ENCODE data around the gene BCAP31. TPM values are rescaled to one million over a fixed set of nuclear protein-coding genes. Genes with fewer than 3 reads are reported as not detected.
"Not testable (repeated sequence)": the region's sequence is repeated elsewhere in the genome, so short reads cannot be mapped to it uniquely, and the experiment has no call there.

Gene BCAP31
- total RNA-seq, 2 donors from 2014 or later: 156 to 159 TPM

- ATAC-seq; H3K4me3 Mint-ChIP-seq; DNase-seq (ENCODE audit: low spot score); H3K27ac Mint-ChIP-seq; H3K9me3 Mint-ChIP-seq; H3K36me3 Mint-ChIP-seq; H3K4me1 Mint-ChIP-seq (ENCODE audit: low read depth in 2 of 2): not testable (repeated sequence)
- H3K27me3 Mint-ChIP-seq: peaks cover 8 to 24% of the 10 kb centered on the region in 2 donors
Measured at GRCh38 chrX:153745067-153745433, 20.9 kb upstream of the BCAP31 start.

DNA sequence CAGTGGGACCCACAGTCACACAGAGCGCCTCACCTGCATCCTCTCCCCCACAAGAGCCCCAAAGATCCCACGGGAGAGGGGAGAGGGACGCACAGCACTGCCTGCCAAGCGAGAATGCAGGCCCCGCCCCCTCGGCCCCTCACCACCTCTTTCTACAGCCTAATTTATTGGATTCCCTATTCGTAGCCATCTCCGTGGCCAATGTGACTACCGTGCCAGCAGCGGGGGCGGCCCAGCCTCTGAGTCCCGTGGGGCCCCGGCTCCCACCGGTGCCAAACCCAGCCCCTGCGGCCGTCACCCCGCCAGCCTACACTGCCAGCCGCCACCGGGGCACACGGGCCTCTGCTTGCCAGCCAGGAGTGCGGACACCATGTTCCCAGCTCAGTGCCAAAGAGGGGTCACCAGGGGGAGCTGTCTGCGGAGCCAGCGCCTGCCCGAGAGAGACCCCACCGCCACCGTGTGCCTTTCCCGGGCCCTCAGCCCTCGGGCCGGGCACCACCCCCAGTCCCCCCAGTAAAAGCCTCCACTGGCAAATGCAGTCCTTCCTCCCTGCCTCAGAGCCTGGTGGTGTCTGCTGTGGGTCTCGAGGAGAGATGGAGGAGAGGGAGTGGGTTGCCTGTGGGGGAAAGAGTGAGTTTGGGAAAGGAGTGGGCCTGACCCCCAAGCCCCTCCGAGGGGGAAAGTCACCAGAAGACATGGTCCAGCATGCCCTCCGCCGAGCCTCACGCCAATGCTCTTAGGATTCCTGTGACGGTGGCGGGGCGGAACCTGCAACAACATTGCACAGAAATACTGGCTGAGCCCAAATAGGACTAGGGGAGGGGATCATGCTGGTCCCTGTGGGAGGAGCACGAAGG is 20.3 kb upstream of the BCAP31 start:
- Mint-ChIP-seq H3K27me3 (peaks cover 8 to 18% of the 10 kb centered on the region in 2 donors), H3K36me3 (no peaks in the 10 kb centered on the region), H3K4me3 (no peak overlapping the region), H3K9me3 (no peaks in the 10 kb centered on the region), H3K4me1 (ENCODE audit: low read depth in 2 of 2) (peaks cover 0 to 3% of the 10 kb centered on the region in 2 donors), H3K27ac (no peak overlapping the region)
- ATAC-seq (no peak), DNase-seq (ENCODE audit: low spot score) (no peak)

- not testable (repeated sequence) for H3K36me3 Mint-ChIP-seq; DNase-seq (ENCODE audit: low spot score); H3K4me3 Mint-ChIP-seq; ATAC-seq; H3K4me1 Mint-ChIP-seq (ENCODE audit: low read depth in 2 of 2); H3K9me3 Mint-ChIP-seq; H3K27ac Mint-ChIP-seq
- peaks cover 8 to 13% of the 10 kb centered on the region in 2 donors for H3K27me3 Mint-ChIP-seq
Measured at GRCh38 chrX:153743468-153744209, 19.5 kb upstream of the BCAP31 start.

GRCh38 chrX:153742796-153743467 is 18.7 kb upstream of the BCAP31 start:
- DNase-seq (ENCODE audit: low spot score); ATAC-seq; H3K27ac Mint-ChIP-seq; H3K4me1 Mint-ChIP-seq (ENCODE audit: low read depth in 2 of 2); H3K4me3 Mint-ChIP-seq; H3K36me3 Mint-ChIP-seq; H3K9me3 Mint-ChIP-seq: not testable (repeated sequence)
- H3K27me3 Mint-ChIP-seq: peaks cover 8 to 13% of the 10 kb centered on the region in 2 donors

- not testable (repeated sequence) for DNase-seq (ENCODE audit: low spot score); H3K4me1 Mint-ChIP-seq (ENCODE audit: low read depth in 2 of 2); H3K27ac Mint-ChIP-seq; ATAC-seq; H3K36me3 Mint-ChIP-seq; H3K9me3 Mint-ChIP-seq; H3K4me3 Mint-ChIP-seq
- H3K27me3 Mint-ChIP-seq: peaks cover 8 to 13% of the 10 kb centered on the region in 2 donors
Measured at GRCh38 chrX:153742111-153742510, 17.9 kb upstream of the BCAP31 start.

DNA sequence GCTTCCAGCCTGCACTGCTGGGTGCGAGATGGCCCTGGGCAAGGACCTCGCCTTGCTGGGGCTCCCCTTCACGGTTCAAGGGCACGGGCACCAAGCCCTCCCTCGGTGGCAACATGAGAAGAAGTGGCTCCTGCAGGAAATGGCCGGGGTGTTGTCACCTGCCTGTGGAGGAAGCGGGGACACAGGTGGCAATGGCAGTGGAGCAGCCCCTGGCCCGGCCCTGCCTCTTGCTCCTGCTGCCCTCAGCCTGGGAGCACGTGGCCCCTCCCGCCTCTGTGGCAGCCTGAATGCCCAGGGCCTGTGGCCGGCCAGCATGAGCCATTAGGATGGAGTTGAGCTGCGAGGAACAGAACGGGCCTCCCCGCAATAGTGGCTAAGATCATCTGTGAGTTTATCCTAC is 17.3 kb upstream of the BCAP31 start:
- Mint-ChIP-seq H3K4me1 (ENCODE audit: low read depth in 2 of 2) (peaks cover 0 to 3% of the 10 kb centered on the region in 2 donors), H3K27ac (no peak overlapping the region), H3K9me3 (no peaks in the 10 kb centered on the region), H3K4me3 (no peak overlapping the region), H3K27me3 (peaks cover 6 to 10% of the 10 kb centered on the region in 2 donors), H3K36me3 (no peaks in the 10 kb centered on the region)
- DNase-seq (ENCODE audit: low spot score) (no peak), ATAC-seq (no peak)

GRCh38 chrX:153740631-153741222 is 16.5 kb upstream of the BCAP31 start:
- ATAC-seq (no peak), DNase-seq (ENCODE audit: low spot score) (no peak)
- Mint-ChIP-seq H3K4me1 (ENCODE audit: low read depth in 2 of 2) (peaks cover under 1 to 3% of the 10 kb centered on the region in 2 donors), H3K36me3 (no peaks in the 10 kb centered on the region), H3K27me3 (peaks cover 0 to 4% of the 10 kb centered on the region in 2 donors), H3K9me3 (no peaks in the 10 kb centered on the region), H3K4me3 (no peak overlapping the region), H3K27ac (no peak overlapping the region)

DNA sequence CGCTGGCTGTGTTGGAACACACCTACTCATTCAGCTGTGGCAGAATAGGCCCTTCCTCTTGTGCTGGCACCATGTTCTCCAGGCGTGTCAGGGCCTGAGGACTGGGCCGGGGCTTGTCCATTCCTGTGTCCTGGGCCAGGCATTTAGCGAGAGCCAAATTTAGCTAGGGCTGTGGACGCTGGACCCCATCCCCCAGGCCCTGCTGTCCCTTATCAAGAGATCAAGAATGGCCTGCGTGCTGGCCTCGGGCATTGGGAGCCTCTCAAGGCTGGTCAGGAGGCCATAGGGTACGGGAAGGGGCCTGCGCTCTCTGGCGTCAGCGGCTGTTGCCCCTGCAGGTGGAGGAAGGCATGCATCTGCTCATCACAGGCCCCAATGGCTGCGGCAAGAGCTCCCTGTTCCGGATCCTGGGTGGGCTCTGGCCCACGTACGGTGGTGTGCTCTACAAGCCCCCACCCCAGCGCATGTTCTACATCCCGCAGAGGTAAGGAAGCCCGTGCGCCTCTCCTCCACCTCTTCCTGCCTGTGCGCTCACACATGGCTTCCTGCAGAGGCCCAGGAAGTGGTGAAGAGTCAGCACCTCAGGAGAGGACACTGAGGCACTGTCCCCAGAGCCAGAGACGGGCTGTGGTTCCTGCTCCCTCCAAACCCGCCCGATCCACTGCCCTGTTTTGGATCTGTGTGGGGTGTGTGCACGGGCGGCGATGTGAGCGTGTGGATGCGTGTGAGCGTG is 15.7 kb upstream of the BCAP31 start:
- DNase-seq (ENCODE audit: low spot score): no peak
- Mint-ChIP-seq H3K9me3 (no peaks in the 10 kb centered on the region), H3K27me3 (peaks cover 0 to 4% of the 10 kb centered on the region in 2 donors), H3K36me3 (peaks cover 2% of the 10 kb centered on the region), H3K4me3 (no peak overlapping the region), H3K4me1 (ENCODE audit: low read depth in 2 of 2) (peaks cover 9 to 11% of the 10 kb centered on the region in 2 donors), H3K27ac (no peak overlapping the region)
- peak; percentile 52 to 67 for ATAC-seq

DNA sequence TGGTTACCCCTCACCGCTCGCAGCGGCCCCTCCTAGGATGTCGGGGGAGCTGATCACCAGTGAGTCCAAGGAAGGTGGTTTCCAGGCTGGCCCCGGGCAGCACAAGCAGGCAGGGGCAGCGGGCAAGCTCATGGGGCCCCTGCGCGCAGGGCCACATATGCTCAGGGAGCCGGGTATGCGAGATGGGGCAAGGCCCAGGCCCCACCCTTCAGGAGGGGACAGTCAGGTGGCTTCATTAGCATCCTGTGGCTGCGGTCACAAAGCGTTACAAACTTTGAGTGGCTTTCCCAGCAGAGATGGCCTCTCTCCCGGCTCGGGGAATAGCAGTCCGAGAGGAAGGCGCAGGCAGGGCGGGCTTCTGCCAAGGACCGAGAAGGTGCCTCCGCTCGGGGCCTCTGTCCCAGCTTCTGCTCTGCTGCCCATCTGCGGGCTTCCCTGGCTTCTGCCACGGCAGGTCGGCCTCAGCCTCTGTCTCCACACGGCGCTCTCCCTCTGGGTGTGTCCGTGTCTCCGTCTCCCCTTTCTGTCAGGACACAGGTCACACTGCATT is 13.9 kb upstream of the BCAP31 start:
- peaks cover 4% of the 10 kb centered on the region for H3K36me3 Mint-ChIP-seq
- peak in 1 of 2 donors; percentile 46 for ATAC-seq
- H3K27ac Mint-ChIP-seq: no peak overlapping the region
- peaks cover 10 to 13% of the 10 kb centered on the region in 2 donors for H3K4me1 Mint-ChIP-seq (ENCODE audit: low read depth in 2 of 2)
- no peaks in the 10 kb centered on the region for H3K27me3 Mint-ChIP-seq
- H3K9me3 Mint-ChIP-seq: no peaks in the 10 kb centered on the region
- no peak overlapping the region for H3K4me3 Mint-ChIP-seq
- no peak for DNase-seq (ENCODE audit: low spot score)

GRCh38 chrX:153736871-153737441 is 12.8 kb upstream of the BCAP31 start:
- peaks cover 11 to 16% of the 10 kb centered on the region in 2 donors for H3K4me1 Mint-ChIP-seq (ENCODE audit: low read depth in 2 of 2)
- no peak overlapping the region for H3K4me3 Mint-ChIP-seq
- H3K9me3 Mint-ChIP-seq: no peaks in the 10 kb centered on the region
- H3K36me3 Mint-ChIP-seq: peaks cover 4% of the 10 kb centered on the region
- peaks cover 0 to under 1% of the 10 kb centered on the region in 2 donors for H3K27me3 Mint-ChIP-seq
- ATAC-seq: no peak
- no peak overlapping the region for H3K27ac Mint-ChIP-seq
- DNase-seq (ENCODE audit: low spot score): no peak

DNA sequence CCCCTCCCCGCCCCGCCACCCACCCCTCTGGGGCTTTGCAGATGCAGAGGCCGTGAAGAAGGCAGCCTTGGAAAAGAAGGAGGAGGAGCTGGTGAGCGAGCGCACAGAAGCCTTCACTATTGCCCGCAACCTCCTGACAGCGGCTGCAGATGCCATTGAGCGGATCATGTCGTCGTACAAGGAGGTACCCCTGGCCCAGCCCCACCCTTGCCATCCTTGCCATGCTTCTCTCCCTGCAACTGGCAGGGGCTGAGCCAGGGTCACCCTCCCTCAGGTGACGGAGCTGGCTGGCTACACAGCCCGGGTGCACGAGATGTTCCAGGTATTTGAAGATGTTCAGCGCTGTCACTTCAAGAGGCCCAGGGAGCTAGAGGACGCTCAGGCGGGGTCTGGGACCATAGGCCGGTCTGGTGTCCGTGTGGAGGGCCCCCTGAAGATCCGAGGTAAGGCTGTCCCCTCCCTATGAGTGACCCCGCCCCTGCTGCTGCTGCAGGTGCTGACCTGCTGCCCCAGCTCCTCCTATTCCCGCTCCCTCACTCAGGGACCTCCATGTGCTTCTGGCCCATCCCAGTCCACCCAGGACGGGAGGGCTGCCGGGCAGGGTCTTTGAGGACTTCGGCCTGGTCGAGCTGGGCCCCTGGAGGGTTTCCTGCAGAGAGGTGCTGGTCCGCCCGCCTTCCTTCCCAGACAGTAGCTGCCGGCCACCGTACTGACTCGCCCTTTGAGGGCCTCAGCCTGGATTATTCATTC is 12.1 kb upstream of the BCAP31 start:
- Mint-ChIP-seq H3K36me3 (peaks cover 11% of the 10 kb centered on the region), H3K27ac (no peak overlapping the region), H3K9me3 (peaks cover 6% of the 10 kb centered on the region), H3K27me3 (peaks cover 0 to 3% of the 10 kb centered on the region in 2 donors), H3K4me3 (no peak overlapping the region), H3K4me1 (ENCODE audit: low read depth in 2 of 2) (peaks cover 18 to 23% of the 10 kb centered on the region in 2 donors)
- ATAC-seq (no peak), DNase-seq (ENCODE audit: low spot score) (no peak)

- peaks cover 26 to 30% of the 10 kb centered on the region in 2 donors for H3K4me1 Mint-ChIP-seq (ENCODE audit: low read depth in 2 of 2)
Measured at GRCh38 chrX:153735274-153735673, 11.1 kb upstream of the BCAP31 start.

More at GRCh38 chrX:153735274-153735673, 11.1 kb upstream of the BCAP31 start:
- peaks cover 0 to 3% of the 10 kb centered on the region in 2 donors for H3K27me3 Mint-ChIP-seq
- no peak overlapping the region for H3K27ac Mint-ChIP-seq
- H3K4me3 Mint-ChIP-seq: peak overlapping the region; percentile 45
- no peak for DNase-seq (ENCODE audit: low spot score)
- peaks cover 6% of the 10 kb centered on the region for H3K9me3 Mint-ChIP-seq
- peak; percentile 55 to 70 for ATAC-seq
- H3K36me3 Mint-ChIP-seq: peaks cover 18% of the 10 kb centered on the region

Data from natural killer cell treated with Interleukin-12 subunit alpha and Interleukin-12 subunit beta and Interleukin-15 and Interleukin-18, amount 100 ng/mL, for 72 hours (primary cell).